Activated CD4-positive, alpha-beta T cell treated with anti-CD3 and anti-CD28 coated beads, Interleukin-2, amount 50 U/mL, for 16 hours (primary cell): ENCODE data around the gene CADM2.

Source experiments
- DNase-seq: peaks from one replicate; pipeline ENCODE4 v3.0.0-alpha.2; 2020

Gene CADM2

DNA sequence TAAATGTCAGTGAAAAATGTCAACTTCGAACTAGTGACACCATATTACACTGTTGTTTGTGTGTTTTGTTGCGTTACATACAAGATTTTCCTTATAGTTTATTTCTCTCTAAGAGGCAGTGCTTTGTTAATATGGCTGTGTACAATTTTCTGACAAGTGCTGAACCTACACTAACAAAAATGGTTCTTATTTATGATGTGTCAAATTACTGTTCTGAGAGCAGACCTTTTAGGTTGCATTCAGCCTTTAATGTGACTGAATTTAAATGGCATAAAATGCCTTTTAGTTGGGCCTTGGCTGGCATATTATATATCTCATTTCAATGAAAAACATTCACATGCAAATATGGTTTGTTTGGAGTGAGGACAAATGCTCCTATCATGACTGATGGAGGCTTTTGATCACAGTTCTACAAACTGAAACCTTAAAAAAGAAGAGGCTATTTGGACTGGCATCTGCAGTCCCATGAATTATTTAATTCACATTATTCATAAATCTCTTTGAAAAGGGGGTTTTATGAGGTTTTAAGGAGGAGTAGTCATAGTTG lies 750.6 kb downstream of the CADM2 start:
- no peak for DNase-seq

DNA sequence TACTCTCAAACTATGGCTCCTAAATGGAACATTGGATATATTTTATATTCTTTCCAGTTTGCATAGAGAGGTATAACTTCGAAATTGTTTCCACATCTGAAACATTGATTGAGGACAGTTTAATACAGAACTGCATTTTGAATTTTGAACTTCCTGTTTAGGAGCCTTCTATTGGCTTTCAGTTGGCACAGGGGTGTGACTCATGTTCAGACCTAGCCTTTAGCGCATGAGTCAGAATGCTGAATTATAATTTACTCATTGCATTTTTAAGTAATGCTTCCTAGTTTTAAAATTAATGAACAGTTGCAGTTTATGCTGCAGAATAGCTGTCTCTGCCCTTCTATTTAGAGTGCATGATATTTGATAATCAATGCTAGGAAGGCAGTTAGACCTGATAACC lies 751.7 kb downstream of the CADM2 start:
- DNase-seq, result no peak

DNA sequence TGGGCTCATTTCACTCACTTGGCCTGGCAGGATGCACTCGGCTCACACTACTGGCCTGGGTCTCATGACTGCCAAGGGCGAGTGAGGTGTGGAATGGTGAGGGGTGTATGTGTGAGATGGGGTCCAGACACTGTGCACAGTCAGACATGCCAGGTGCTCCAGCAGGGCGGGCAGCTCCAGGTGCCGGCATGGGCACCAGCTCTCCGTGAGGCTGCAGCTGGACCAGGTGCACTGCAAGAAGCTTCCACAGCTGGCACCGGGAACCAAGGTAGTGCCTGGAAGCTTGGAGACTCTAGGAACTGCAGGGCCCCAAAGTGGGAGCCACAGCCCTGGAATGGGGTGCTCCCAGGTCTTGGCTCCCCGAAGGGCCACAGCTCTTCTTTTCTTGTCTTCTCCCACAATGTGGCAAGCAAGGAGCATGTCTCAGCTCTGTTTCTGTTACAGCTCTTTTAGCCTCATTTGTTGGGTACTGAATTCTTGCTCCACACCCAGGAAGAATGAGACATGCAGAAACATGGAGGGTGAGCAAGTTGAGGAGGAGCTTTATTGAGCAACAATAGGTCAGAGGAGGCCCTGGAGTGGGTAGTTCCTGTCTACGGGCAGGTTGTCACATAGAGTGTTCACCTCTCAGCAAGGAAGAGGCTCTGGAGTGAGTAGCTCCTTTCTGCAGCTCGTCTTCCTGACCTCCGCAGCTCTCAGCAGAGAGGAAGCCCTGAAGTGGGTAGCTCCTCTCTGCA lies 762.8 kb downstream of the CADM2 start:
- no peak for DNase-seq

DNA sequence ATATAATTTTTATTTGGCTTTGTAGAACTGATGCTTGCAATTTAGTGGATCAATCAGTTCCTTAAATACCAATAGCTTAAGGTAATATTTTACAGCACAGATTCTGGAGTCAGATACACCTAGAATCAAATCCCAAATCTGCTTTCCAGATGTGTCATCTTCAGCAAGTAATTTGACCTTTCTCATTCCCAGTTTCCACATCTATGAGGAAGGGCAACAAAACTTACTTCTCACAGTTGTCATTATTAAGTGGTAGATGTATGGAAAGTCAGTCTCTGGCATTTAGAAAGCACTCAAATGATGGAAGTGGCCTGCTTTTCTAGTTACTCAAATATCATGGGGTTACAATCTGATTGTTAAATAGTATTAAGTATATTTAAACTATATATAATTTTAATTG lies 767.0 kb downstream of the CADM2 start:
- no peak for DNase-seq

DNA sequence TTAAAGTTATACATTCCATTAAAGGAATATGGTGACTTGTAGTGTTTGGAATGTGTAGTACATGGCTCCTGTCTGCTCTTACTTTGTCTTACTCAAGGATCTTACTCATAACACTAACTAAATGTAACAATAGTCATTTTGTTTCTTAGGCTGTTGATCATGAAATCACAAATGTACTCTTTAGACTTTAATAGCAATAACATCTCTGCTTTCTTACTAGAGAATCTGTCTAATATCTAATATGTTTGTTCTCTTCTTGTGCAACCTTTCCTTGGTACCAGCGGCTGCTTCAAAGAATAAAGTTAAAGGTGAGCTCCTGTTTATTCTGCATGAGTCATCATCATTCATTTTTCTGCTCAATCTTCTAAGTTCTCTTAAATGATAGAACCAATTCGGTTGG lies 767.5 kb downstream of the CADM2 start:
- DNase-seq, result no peak

DNA sequence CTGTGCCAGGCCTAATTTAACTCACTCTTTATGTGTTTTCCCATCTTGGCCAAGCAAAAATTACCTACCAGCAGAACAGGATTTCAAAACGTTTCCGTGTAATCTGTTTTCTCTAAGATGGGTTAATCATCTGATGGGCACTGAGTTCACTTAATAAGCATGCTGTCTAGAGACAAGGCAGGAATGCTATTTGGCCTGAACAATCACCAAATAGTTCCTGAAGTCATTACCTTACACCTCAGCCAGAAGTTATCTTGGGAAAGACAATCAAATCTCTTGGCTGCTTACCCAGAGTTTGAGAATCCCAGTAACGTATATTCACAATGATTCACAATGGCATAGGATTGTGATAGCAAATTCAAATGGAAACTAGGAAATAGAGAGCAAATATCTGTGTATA lies 779.1 kb downstream of the CADM2 start:
- DNase-seq, result no peak

DNA sequence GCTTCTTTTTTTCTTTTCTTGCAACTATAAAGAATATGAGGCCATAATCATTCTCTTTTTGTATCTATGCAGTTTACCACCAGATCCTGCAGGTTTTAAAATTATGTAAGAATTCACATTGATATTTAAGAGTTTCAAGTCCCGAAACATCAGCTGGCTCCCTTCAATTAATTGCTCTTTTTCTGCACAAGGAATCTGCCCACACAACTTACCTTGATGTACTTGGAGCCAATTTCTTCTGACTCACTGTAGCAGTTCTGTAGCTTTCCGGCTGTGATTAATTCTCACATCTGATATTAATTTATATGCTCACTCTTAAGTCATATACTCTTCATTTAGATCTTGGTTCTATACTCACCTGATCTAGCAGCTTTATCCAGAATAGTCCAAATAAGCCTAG lies 781.8 kb downstream of the CADM2 start:
- no peak for DNase-seq

DNA sequence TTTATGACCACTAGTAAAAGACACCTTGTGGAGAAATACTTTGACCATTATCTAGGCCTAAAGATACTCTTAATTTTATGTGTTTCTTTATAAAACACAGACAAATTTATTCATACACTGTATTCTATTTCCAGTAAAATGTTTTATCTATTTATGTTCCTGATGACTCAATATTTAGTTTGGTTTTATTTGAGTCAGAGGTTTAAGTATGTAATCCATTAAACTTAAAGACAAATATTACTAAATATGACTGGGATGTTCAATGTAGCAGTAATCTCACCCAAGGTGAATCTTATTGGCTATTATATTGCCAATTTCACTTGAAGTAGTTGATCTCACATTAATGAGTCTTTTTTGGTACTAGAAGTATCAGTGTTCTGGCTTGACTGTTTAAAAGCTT lies 799.7 kb downstream of the CADM2 start:
- DNase-seq, result no peak

DNA sequence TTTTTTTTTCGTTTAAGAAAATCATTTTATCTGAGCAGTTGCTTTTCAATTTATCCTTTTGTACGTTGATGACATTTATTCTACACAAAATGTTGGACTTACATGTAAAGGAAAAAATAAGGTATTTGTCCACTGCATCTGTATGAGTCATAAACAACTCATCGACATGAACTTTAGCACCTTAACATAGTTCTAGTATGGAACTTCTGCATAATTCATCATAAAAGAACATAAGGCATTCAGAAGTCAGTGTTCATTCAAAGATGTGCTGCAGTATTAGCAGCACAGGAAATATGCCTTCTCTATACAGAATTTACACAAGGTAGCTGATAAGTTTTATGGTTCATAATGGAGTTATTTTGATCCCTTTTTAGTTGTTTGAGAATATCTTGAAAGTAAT lies 801.6 kb downstream of the CADM2 start:
- no peak for DNase-seq

DNA sequence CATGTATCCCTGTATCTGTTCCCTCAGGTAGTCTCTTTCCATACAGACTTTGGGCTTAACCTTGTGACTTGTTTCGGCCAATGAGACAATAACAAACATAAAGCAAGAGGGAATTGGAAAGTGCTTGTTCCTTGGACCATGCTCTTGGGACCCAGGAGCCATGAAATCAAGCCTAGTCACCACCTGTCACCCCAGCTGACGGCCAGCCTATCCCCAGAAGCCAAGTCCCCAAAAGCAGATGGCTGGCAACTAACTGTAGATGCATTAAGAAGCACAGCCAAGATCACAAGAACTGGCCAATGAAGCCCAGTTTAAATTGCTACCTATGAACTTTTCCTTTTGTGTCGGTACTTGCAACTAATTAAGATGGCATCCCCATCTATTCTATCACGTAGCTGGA lies 822.0 kb downstream of the CADM2 start:
- no peak for DNase-seq

DNA sequence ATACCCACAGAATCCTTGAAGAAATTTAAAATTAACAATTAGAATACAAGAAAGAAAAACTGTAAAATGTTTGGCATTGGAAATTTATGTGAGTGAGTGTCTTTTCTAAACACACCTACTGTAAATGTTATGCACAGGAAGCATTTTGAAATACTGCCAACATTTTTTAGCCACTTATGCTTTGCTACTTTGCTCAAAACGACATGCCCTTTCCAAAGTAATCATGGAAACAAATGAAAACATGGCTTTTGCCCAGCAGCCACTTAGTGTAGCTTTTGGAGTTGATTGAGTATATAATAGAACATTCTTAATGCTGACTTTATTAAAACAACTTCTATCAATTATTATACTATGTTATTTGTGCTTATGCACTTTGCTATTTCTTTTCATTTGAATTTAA lies 823.0 kb downstream of the CADM2 start:
- no peak for DNase-seq

DNA sequence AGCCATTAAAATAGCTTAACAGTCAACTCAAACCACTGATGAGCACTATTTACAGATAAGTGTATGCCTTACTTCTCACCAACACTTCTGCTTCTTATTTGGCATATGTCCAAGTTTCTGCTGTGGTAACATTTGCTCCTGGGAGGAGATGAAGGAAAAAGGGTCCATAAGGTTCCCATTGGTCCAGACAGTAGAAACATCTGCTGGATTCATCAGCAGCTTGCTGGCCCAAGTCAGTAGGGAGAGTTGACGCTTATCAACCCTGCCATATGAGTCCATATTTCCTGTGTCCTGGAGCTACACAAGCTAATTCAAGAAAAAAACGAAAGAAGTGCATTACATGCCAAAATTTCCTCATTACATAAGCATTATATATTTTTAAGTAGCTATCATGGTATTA lies 824.5 kb downstream of the CADM2 start:
- DNase-seq, result no peak

DNA sequence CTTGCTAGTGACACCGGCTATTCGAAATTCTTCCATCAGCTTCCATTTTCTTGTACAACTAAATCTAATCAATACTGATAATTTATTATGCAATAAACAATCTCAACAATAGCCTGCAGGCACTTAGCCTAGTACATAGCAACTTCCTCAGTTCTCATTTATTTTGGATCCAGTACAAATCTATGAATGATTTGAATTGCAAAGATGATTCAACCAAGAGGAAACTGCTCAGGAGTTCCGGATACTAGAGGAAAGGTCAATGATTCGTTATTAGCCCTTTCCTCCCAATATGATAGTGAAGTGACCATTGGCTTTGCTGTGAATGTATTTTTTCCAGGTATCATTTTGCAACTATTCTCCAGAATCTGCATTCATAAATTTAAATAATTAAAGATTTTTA lies 827.0 kb downstream of the CADM2 start:
- DNase-seq, result no peak

DNA sequence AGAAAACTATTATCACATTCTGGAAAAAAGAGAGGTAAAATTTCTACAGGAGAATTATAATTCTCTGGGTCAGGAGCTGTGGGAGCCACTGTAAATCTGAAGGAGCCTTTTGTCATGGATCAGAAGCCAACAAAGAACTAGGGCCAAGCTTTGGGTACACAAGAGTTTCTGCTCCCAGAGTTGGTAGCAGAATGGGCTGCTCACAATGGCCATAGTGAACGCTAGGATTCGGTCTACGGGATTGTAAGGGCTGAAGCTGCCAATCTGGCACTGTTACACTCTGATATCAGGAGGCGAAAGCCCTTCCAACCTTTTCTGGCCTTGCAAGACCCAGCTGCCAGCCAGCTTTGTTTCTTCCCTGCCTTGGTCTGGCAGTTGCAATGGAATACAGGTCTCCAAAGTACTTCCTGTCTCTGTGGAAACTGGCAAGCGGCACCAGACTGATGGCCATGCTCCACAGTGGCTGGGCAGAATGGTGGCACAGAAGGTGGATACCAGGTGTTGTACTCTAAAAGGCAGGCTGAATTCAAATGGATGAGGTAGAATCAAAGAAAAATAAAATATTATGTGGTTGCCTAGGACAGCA lies 831.7 kb downstream of the CADM2 start:
- no peak for DNase-seq

DNA sequence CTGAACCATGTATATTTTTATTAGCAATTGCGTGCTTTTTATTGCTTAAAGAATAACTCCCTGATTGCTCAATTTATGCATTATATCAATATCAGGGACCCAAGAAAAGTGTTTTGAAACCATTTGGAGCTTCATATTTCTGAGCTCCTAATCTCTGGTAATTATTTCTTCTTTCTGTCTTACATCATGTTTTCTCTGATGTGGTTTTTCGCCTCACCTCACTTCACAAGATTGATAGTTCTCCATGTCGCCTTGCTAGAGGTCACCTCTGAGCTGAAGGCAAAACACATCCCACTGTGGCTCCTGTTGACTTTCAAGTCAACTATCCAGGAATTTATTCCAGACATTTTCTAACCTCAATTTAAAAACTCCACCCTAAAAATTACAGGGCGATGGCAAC lies 837.4 kb downstream of the CADM2 start:
- DNase-seq, result no peak

DNA sequence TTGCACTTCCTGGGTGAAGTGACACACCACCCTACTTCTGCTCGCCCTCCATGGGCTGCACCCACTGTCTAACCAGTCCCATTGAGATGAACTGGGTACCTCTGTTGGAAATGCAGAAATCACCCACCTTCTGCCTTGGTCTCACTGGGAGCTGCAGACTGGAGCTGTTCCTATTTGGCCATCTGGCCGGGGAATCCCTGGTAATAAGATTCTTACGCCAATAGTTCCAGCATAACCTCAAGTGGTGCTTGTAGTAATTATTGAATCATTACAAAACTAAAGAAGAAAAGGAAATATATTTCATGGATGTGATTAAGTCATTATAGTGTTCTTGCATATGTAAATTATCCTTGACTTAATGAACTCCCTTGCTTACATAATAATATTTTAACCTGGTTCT lies 841.9 kb downstream of the CADM2 start:
- DNase-seq, result no peak

DNA sequence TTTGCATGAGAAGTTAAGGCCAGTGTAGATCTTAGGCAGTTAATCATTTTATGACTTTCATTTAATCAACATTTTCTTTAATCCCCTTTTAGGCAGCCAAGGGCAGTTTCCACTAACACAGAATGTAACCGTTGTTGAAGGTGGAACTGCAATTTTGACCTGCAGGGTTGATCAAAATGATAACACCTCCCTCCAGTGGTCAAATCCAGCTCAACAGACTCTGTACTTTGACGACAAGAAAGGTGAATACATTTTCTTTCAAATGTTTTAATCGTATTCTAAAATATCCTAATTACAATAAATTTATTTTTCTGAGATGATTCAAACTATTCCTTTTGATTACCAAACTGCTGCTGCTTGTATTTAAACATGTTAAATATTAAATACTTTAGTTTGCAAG lies 843.2 kb downstream of the CADM2 start:
- DNase-seq, result no peak

DNA sequence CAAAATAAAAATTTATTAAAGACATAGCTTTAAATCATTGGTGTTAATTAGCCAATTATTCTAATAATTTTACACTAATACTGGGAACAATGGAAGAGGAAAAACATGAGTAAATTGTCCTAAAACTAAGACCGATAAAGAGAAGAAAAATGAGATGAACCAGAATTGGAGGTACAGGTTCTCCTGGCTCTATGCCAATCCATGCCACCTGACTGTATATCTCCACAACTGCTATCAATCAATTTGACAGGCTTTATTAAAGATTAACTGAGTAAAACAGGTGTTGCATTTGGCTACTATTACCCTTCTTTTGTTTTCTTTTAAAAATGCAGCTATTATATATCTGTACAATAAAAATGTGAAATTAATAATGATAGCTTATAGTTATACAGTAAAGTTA lies 850.0 kb downstream of the CADM2 start:
- no peak for DNase-seq

DNA sequence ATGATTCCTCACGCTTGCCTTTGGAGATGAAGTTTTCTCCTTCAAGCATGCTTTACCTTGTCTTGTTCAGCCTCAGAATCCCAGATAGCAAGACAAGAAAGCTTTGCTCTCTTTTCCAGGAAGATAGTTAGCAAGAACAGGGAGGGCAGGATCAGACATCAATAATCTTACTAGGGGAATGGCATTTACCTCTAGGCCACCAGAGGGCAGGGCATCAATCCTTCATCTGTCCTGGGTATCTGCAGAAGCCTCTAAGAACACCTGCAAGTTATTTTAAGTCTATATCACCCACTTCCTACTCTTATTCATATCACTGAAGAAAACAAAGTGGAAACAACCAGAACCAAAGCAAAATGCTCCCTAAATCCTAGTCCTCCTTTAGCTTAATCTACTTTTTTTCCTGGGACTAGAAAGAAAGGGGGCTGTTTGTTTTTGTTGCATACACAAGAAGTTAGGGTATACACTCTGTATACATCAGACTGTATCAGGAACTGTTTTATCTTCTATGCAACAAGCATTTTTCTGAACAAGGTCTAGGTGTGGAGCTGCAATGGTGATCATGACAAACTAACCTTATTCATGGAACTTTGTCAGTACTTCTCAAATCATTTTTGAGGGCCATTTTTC lies 862.5 kb downstream of the CADM2 start:
- no peak for DNase-seq

DNA sequence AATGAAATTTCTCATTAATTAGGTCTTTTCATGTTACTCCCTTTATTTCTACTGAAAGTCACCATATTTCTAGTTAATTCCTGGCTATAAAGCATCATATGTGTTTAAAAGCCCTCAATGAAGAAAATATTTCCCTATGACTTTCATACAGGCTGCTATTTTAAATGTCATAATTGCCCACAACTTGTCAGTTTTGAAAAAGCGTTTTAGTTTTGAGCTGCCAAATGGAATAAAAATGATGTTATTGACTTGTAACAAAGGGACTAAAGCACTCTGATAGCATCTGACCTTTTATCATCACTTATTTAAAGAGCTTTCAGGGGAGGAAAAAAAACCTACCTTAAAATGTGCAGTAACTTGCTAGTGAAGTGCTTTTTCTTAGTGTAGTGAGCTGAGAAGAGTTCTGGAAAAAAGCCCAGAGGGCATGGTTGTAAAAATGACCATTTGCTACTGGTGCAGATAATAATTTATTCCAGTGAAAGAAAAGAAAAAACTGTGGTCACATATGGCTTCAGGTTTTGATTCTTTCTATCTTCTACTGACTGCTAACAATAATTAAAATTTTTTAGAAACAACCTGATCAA lies 877.2 kb downstream of the CADM2 start:
- DNase-seq, result no peak

DNA sequence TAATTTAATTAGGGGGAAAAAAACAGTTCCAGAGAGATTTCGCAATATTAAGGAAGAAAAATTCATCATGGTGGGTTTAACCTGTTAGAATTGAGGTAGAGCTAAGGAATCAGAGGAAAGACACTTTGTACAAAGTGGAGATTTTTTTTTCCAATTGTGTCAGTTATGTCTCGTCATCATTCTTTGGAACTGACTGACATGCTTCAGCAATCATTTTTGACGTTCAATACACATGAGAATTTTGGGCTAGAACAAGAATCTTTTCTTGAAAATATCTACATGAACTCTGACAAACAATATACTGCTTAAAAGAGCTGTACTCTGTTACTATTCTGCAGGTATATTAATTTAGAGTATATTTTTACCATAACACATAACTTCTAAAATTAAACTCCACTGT lies 878.6 kb downstream of the CADM2 start:
- no peak for DNase-seq

DNA sequence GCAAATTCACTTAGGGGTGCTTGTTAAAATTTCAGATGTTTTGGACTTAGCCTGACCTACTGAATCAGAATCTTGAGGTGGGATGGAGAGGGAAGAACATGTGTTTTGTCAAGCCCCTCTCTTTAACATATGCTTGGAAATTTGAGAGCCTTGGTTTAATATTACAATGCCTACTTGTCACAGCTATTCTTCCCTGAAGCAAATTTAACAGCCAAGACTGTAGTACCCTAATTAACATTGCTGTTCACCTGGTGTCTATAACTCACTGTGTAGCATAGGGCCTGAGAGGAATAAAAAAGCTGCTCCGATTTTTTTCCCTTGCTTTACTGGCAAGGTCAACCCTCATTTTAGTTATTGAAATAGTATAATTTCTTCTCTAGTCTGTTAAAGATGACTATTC lies 880.1 kb downstream of the CADM2 start:
- DNase-seq, result no peak

DNA sequence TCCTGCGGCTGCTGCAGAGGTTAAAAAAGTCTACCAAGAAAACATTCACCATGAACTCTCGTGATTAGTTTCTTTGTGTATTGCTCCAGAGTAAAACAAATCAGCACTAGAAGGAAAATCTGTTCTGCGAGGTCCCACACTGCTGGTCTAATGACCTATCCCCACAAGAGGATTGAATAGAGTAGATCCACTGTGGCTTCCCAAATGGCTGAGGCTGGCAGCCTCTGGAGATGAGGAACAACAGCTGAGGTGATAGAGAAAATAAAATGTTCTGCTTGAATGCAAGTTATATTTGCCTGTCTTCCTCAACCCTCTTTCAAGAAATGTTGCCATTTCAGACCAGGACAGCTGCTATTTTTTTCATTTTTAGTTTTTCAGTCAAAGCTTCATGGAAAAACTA lies 883.3 kb downstream of the CADM2 start:
- no peak for DNase-seq

DNA sequence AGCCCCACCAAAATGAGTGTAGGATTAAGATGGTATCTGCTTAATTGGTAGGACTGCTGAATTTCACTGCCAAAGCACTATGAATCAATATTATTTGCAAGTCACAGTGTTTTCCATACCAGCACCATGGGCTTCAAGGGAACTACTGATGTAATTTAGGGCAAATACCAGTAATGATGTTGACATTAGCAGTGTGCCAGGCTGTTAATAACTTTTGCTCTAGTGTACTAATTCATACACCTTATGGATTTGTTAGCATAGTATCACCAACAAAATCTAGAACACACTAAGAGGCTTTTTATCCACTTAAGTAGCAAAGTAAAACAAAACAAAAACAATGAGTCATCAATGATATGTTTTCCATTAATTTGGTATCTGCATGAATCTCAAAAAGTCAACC lies 888.2 kb downstream of the CADM2 start:
- DNase-seq, result no peak
